DMS153 (cell line): Measurements from ENCODE around the gene TBC1D22A.
A peak's percentile ranks its signal among the peaks of the same experiment; 100 is the strongest.

ENCODE experiments used
- DNase-seq: peaks from one replicate; lab custom pipeline; 2025; lab: John Stamatoyannopoulos, UW

TBC1D22A gene

GRCh38 chr22:47190957-47191670 lies 428.7 kb downstream of the TBC1D22A start:
- no peak for DNase-seq

GRCh38 chr22:47191671-47192650 lies 429.5 kb downstream of the TBC1D22A start:
- no peak for DNase-seq

- DNase-seq: peak; percentile 87
These were observed 430.4 kb downstream of the TBC1D22A start for GRCh38 chr22:47192651-47193437.

- no peak for DNase-seq
These were observed 431.3 kb downstream of the TBC1D22A start for GRCh38 chr22:47193606-47194329.

GRCh38 chr22:47194476-47195155 lies 432.2 kb downstream of the TBC1D22A start:
- DNase-seq: no peak

- DNase-seq: no peak
These were observed 432.7 kb downstream of the TBC1D22A start for GRCh38 chr22:47195156-47195483.

- DNase-seq: no peak
These were observed 433.2 kb downstream of the TBC1D22A start for GRCh38 chr22:47195484-47196165.

- DNase-seq: no peak
These were observed 433.9 kb downstream of the TBC1D22A start for GRCh38 chr22:47196166-47196849.

GRCh38 chr22:47196881-47197772 lies 434.7 kb downstream of the TBC1D22A start:
- no peak for DNase-seq

- DNase-seq: no peak
These were observed 435.5 kb downstream of the TBC1D22A start for GRCh38 chr22:47197773-47198500.

GRCh38 chr22:47198801-47199251 lies 436.4 kb downstream of the TBC1D22A start:
- no peak for DNase-seq

- no peak for DNase-seq
These were observed 437.0 kb downstream of the TBC1D22A start for GRCh38 chr22:47199261-47199978.

- DNase-seq: no peak
These were observed 437.5 kb downstream of the TBC1D22A start for GRCh38 chr22:47199979-47200272.

GRCh38 chr22:47200273-47201051 lies 438.0 kb downstream of the TBC1D22A start:
- DNase-seq: no peak

GRCh38 chr22:47201186-47201995 lies 438.9 kb downstream of the TBC1D22A start:
- no peak for DNase-seq
